Thyroid gland (tissue), 4 donors: ENCODE data around the gene HIPK4. TPM values are rescaled to one million over a fixed set of nuclear protein-coding genes. Genes with fewer than 3 reads are reported as not detected.

Experiments
- DNase-seq, 2 donors: peaks; one replicate each; pipeline ENCODE4 v3.0.0-alpha.2; 2019
- H3K27ac ChIP-seq, 3 donors: fragments of 200-600 bp; sonication (generic); 1 replicate in 2 of 3; 2 replicates in 1 of 3; pipeline ENCODE4 v1.5.1; 2016 to 2019; ENCODE audit warnings: mild to moderate bottlenecking in 1 of 3, moderate library complexity in 1 of 3
- H3K27me3 ChIP-seq: fragments of 200-600 bp; sonication (generic); one replicate; pipeline ENCODE4 v1.5.1; 2019
- H3K36me3 ChIP-seq, 2 donors: fragments of 200-600 bp; sonication (generic); one replicate each; pipeline ENCODE4 v1.5.1; 2016 to 2019
- H3K4me1 ChIP-seq, 2 donors: fragments of 200-600 bp; sonication (generic); one replicate each; pipeline ENCODE4 v1.5.1; 2017 to 2019
- H3K4me3 ChIP-seq, 3 donors: fragments of 200-600 bp; sonication (generic); replicated peaks in 1 of 3; 1 replicate in 2 of 3; 2 replicates in 1 of 3; pipeline ENCODE4 v1.5.1; 2016; ENCODE audit warnings: mild to moderate bottlenecking in 1 of 3
- H3K9me3 ChIP-seq: fragments of 200-600 bp; sonication (generic); one replicate; pipeline ENCODE4 v1.5.1; 2017
- CTCF ChIP-seq, 6 experiments: fragments of 200-600 bp in 3 of 6; fragments of 450-650 bp in 3 of 6; sonication (generic) in 3 of 6; IDR thresholded peaks; one replicate each; pipeline ENCODE4 v1.5.1; 2016 to 2019; ENCODE audit warnings: antibody characterized with exemption in 6 of 6, mild to moderate bottlenecking in 2 of 6, inconsistent platforms in 1 of 6, moderate library complexity in 1 of 6
- POLR2A ChIP-seq, 2 donors: fragments of 450-650 bp; IDR thresholded peaks; one replicate each; pipeline ENCODE4 v1.6.1; 2017; ENCODE audit warnings: antibody characterized with exemption in 2 of 2, mild to moderate bottlenecking in 2 of 2, moderate library complexity in 1 of 2
- WGBS, 2 donors: methylation state at CpG; one replicate each; pipeline ENCODE4 v1.1.5; 2017; 5-methylcytosine and 5-hydroxymethylcytosine counted together
- intact Hi-C: fragments of 100-400 bp; cut with DNase I; formaldehyde crosslinking; loops from one replicate; pipeline ENCODE4 v1.15.1; 2023
- total RNA-seq, 4 donors: library from RNA; depleted of rRNA; stranded (reverse); fragments of >200 nt; gene quantifications; one replicate each; pipeline ENCODE4 v1.2.3, GENCODE V29; 2016

Gene HIPK4
- total RNA-seq, 4 donors from 2014 or later, result 0.22 to 0.27 TPM; not detected in 2

GRCh38 chr19:40358773-40359172 is 31.2 kb downstream of the HIPK4 start:
- Histone ChIP-seq H3K9me3 (no peaks in the 10 kb centered on the region), H3K27ac (no peak overlapping the region), H3K36me3 (no peaks in the 10 kb centered on the region), H3K27me3 (no peaks in the 10 kb centered on the region), H3K4me3 (no peak overlapping the region), H3K4me1 (no peaks in the 10 kb centered on the region)
- DNase-seq, result no peak
- TF ChIP-seq CTCF (IDR thresholded peaks at IDR 0.05), result no peak
- WGBS, 2 donors, result 79 to 96% methylated on average over 5 of the region's 5 CpGs
- intact Hi-C loops, result no loop called here

GRCh38 chr19:40357640-40358039 is 32.3 kb downstream of the HIPK4 start:
- intact Hi-C loops, result no loop called here
- WGBS, 2 donors, result 88 to 90% methylated on average over 3 of the region's 3 CpGs
- no peaks in the 10 kb centered on the region for H3K27me3 ChIP-seq
- TF ChIP-seq CTCF (IDR thresholded peaks at IDR 0.05) (no peak), POLR2A (IDR thresholded peaks at IDR 0.05) (no peak)
- no peaks in the 10 kb centered on the region for H3K4me1 ChIP-seq
- DNase-seq, result no peak
- no peak overlapping the region for H3K27ac ChIP-seq
- no peak overlapping the region for H3K4me3 ChIP-seq
- no peaks in the 10 kb centered on the region for H3K36me3 ChIP-seq
- H3K9me3 ChIP-seq, result no peaks in the 10 kb centered on the region

- Histone ChIP-seq H3K27ac (no peak overlapping the region), H3K9me3 (no peaks in the 10 kb centered on the region), H3K4me1 (no peaks in the 10 kb centered on the region), H3K4me3 (no peak overlapping the region), H3K36me3 (no peaks in the 10 kb centered on the region), H3K27me3 (no peaks in the 10 kb centered on the region)
- intact Hi-C loops, result no loop called here
- TF ChIP-seq CTCF (IDR thresholded peaks at IDR 0.05), result no peak
- TF ChIP-seq POLR2A (IDR thresholded peaks at IDR 0.05), result no peak
- 84 to 88% methylated on average over 6 of the region's 6 CpGs for WGBS, 2 donors
- no peak for DNase-seq
Measured at GRCh38 chr19:40356681-40357595, 33.0 kb downstream of the HIPK4 start.

- DNase-seq, result no peak
- Histone ChIP-seq H3K4me1 (no peaks in the 10 kb centered on the region), H3K4me3 (no peak overlapping the region), H3K9me3 (no peaks in the 10 kb centered on the region), H3K27ac (no peak overlapping the region), H3K27me3 (no peaks in the 10 kb centered on the region), H3K36me3 (no peaks in the 10 kb centered on the region)
- 86 to 91% methylated on average over 9 of the region's 9 CpGs for WGBS, 2 donors
- intact Hi-C loops, result no loop called here
- TF ChIP-seq CTCF (IDR thresholded peaks at IDR 0.05) (no peak), POLR2A (IDR thresholded peaks at IDR 0.05) (no peak)
Measured at GRCh38 chr19:40355975-40356680, 33.9 kb downstream of the HIPK4 start.
